ENCODE results near the gene FUT7.
"Not testable (repeated sequence)": the region's sequence is repeated elsewhere in the genome, so short reads cannot be mapped to it uniquely, and the experiment has no call there.

FUT7 gene

DNA sequence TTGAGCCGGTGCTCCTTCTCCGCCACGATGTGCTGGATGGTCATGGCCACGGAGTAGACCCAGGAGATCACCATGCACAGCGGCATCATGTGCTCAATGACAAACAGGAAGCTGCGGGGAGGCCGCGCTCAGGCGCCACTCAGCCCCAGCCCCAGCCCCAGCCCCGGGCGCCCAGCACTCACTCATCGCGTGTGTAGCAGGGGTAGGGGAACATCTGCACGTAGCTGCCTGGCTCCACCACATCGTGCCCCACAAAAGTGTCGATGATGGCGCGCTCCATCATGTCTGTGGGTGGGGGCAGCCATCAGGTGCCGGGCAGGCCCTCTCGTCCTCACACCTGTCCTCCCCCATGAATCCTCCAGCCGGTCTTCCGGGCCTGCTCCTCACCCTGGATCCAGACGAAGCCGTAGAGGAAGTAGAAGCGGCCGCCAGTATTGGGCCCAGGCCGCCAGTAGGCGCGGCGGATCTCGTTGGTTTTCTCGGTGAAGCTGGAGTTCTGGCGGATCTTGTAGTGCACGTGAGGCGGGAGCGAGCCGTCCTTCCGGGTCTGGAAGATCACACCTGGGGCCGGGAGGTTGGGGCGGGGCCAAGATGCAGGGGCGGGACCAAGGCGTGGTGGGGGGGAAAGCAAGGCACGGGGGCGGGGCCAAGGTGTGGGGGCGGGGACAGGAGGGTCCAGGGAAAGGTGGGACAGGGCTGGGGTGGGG, 13.9 kb downstream of the FUT7 start:
- no peak for DNase-seq (ENCODE audit: low spot score)

DNA sequence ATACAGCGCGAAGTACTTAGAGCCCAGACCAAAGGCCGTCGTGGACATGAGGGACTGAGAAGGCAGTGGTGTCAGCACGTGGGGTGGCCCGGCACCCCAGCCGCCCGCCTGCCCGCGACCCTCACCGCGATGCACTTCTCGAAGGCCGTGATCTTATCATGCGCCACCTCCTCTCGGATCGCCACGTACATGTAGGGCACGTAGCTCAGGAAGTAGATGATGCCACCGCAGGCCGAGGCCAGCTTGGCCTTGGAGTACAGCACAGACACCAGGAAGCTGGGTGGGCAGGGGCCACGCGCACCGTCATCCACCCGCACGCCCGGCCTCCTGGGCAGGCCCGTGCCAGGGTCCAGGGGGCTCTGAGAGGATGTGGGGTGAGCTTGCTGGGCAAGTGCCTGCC, 14.8 kb downstream of the FUT7 start:
- no peak for DNase-seq (ENCODE audit: low spot score)

DNA sequence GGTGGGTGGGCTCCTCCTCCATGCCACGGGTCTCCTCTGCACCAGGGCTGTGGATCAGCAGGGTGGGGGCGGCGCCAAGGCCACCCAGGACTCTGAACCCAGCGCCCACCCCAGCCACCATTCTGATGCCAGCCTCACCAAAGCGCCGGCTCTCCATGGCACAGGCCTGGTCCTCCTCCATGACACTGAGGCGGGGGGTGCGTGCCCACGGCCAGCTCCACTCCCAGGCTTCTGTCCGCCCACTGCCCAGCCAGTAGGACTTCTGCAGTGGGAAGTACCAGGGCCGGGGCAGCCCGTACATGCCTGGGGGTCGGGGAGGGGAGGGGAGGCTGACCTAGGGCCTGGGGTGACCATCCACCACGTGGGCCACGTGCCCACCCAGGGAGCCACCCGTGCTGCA, 15.5 kb downstream of the FUT7 start:
- DNase-seq (ENCODE audit: low spot score), result no peak

GRCh38 chr9:137015976-137016375, 15.9 kb downstream of the FUT7 start:
- no peak for DNase-seq (ENCODE audit: low spot score)

DNA sequence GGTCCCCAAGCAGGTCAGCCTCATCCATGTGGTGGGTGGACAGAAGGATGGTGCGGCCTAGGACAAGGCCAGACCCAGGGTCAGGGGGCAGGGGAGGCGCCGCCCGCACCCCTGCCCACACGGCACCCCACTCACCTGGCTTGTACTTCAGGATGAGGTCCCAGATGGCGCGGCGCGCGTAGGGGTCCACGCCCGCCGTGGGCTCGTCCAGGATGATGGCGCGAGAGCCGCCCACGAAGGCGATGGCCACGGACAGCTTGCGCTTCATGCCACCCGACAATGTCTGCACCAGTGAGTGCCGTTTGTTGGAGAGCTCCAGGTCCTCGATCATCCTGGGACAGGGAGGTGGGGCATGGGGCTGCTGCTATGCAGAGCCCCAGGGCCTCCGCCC, 16.4 kb downstream of the FUT7 start:
- no peak for DNase-seq (ENCODE audit: low spot score)

- DNase-seq (ENCODE audit: low spot score), result no peak
Measured at GRCh38 chr9:137014776-137015539, 16.9 kb downstream of the FUT7 start.

DNA sequence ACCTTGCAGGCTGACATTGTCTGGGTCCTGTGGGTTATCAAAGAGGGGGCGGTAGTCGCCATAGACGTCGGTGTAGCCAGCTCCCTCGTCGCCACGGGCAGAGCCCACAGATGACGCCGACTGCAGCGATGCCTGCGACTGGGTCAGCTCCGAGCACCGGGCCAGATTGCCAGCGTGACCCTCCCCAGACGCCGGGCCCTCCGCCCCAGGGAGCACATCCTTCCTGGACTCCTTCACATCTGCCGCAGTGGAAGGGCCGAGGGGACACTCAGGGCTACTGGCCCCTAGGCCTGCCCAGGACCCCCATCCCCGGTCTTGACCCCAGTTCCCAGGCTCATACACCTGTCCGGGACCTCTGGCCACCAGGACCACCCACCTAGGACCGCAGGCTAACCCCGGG, 17.7 kb downstream of the FUT7 start:
- no peak for DNase-seq (ENCODE audit: low spot score)

DNA sequence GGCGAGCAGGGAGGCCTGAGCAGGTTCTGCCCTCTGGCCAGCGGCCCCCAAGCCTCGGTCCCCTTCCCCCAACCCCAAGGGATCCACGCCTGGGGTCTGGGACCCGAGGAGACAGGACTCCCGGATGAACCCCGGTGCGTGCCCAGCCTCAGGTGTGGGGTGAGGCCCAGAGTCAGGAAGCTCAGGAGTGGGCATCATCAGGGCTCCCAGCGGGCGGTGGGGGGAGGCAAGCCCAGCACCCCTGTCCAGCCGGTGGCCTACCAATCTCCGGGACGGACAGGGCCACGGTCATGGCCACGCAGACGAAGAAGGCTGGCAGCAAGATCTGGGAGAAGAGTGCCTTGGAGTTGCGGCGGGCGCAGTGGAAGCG, 18.3 kb downstream of the FUT7 start:
- no peak for DNase-seq (ENCODE audit: low spot score)

DNA sequence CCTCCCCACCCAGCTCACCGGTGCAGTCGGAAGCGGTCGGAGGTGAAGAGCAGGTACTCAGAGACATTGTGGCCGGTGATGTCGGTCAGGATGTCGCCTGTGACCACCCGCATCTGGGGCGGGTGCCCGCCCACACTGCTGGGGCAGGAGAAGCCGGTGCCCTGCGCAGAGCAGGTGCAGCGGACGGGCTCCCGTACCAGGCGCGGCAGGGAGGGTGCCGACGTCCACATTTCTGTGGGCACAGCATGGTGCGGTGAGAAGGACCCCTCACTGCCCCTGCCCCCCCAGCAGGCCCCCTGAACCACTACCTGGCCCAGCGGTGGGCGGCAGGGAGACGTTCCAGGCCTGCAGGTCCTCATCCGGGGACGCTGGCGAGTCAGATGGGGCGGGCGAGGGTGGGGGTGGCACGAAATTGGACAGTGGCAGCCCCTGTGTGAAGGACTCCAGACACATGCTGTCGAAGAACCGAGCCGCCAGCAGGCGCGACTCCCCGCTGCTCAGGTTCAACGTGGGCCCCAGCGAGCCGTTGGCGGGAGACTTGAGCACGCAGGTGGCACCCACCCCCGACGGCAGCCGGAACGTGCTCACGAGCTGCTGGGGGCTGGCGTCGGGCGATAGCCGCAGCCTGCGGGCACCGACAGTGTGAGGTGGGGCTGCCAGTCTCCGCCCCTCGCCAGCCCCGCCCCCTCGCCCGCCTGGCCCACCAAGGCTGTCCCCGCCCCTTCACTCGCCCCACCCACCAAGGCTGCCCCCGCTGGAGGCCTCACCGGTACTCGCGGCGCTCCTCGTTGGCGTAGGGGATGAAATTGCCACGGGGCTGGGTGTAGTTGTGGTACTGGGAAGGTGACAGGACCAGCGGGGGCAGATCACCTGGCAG, 19.0 kb downstream of the FUT7 start:
- DNase-seq (ENCODE audit: low spot score), result no peak

GRCh38 chr9:137011907-137012675, 19.8 kb downstream of the FUT7 start:
- no peak for DNase-seq (ENCODE audit: low spot score)

GRCh38 chr9:137011156-137011555, 20.7 kb downstream of the FUT7 start:
- DNase-seq (ENCODE audit: low spot score), result no peak

- no peak for DNase-seq (ENCODE audit: low spot score)
Measured at GRCh38 chr9:137009938-137010732, 21.8 kb downstream of the FUT7 start.

GRCh38 chr9:137009217-137009616, 22.7 kb downstream of the FUT7 start:
- no peak for DNase-seq (ENCODE audit: low spot score)

- no peak for DNase-seq (ENCODE audit: low spot score)
Measured at GRCh38 chr9:137008312-137008711, 23.6 kb downstream of the FUT7 start.

- no peak for DNase-seq (ENCODE audit: low spot score)
Measured at GRCh38 chr9:137007816-137008270, 24.0 kb downstream of the FUT7 start.

DNA sequence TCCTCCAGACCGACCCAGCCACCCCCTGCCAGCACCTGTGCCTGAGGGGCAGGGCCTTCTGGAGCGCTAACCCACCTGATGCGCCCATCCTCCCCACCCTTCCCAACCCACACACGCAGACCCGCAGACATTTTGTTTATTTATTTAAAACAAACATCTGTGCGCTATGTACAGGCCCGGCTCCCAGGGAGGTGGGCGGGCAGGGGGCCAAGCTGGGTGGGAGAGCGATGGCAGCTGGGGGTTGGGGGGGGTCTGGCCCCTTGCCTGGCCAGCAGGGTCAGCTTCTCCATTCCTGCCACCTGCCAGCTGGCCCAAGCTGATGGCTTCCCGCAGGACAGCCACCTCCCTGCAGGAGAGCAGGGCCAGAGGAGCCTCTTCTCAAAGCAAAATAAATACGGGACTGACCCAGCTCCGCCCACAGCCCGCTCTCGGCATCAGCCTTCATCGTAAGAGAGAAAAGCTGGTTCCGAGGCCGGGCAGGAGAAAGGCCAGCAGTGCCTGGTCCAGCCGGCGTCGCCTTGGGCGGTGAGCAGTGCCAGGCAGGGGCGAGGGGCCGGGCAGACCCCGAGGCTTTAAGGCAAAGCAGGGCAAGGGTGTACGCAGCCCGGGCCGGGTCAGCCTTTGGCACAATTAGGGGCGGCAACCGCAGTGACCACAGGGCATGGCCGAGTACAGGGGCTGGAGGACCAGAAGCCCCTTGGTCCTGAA, 24.6 kb downstream of the FUT7 start:
- DNase-seq (ENCODE audit: low spot score), result no peak

DNA sequence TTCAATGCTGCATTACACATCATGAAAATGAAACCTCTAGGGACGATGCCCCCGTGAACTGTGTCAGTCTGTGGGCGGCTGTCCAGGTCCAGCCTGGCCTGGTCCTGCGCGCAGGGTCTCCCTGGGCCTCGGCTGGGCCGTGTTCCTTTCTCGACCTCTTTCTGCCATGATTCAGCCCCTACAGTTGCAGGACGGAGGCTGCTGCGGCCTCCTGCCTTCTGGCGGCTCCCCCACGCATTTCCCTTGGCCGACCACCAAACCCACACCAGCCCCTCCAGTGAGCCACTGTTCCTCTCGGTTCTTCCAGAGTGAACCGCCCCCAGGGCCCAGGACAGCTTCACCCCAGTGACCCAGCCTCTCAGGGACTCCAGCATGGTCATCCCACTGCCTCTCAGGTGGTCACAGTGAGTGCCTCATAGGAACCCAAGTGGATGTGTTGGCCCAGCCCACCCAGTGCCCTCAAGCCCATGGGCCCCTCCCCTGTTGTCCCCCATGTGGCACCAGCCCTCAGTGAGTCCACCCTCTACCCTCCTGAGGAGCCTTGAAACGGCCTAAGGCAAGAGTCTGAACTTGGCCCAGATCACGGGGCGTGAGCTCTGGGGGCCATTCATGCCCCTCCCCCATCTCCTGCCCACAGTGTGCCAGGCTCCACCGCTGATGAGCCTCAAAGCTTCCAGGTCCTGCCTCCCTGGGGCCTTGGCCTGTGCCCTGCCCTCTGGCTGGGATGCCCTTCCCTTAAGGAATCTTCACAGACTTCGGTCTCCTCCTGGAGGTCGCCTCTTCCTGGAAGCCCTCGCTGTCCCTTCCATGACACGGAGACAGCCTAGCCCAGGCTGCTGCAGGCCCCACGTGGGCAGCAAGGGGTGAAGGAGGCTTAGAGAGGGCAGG, 25.5 kb downstream of the FUT7 start:
- no peak for DNase-seq (ENCODE audit: low spot score)

GRCh38 chr9:137004285-137004684, 27.6 kb downstream of the FUT7 start:
- not testable (repeated sequence) for DNase-seq (ENCODE audit: low spot score)

- DNase-seq (ENCODE audit: low spot score), result no peak
Measured at GRCh38 chr9:137002646-137003041, 29.2 kb downstream of the FUT7 start.
